K562 (cell line): ENCODE data around the gene NRM. TPM values are rescaled to one million over a fixed set of nuclear protein-coding genes. Genes with fewer than 3 reads are reported as not detected.

Experiments
- FOXP1 ChIP-seq: sonication (generic); formaldehyde crosslinking; IDR thresholded peaks from 2 replicates; pipeline ENCODE4 v1.8.0; 2022; ENCODE audit warnings: mild to moderate bottlenecking, missing genetic modification reagents
- GABPB1 ChIP-seq: sonication (generic); formaldehyde crosslinking; IDR thresholded peaks from 2 replicates; pipeline ENCODE4 v1.8.0; 2022; ENCODE audit warnings: mild to moderate bottlenecking, missing genetic modification reagents
- RBBP5 ChIP-seq: fragments of 200-600 bp; sonication (generic); IDR thresholded peaks from 2 replicates; pipeline ENCODE4 v1.6.1; 2012; ENCODE audit warnings: borderline replicate concordance, mild to moderate bottlenecking, low read length, control low read depth, inconsistent platforms; ENCODE audit not compliant: insufficient read depth, poor library complexity, severe bottlenecking
- RBM15 ChIP-seq: fragments of 200-400 bp; formaldehyde crosslinking; IDR thresholded peaks from 2 replicates; pipeline ENCODE4 v1.6.1; 2018; ENCODE audit warnings: mild to moderate bottlenecking, low read length, moderate library complexity; ENCODE audit not compliant: insufficient read depth
- ZC3H4 ChIP-seq: sonication (generic); formaldehyde crosslinking; IDR thresholded peaks from 2 replicates; pipeline ENCODE4 v1.9.0; 2021; ENCODE audit warnings: missing genetic modification reagents, borderline replicate concordance
- ZFX ChIP-seq: sonication (generic); formaldehyde crosslinking; IDR thresholded peaks from 2 replicates; pipeline ENCODE4 v1.8.0; 2022; ENCODE audit warnings: mild to moderate bottlenecking, missing genetic modification reagents, moderate library complexity
- polyA plus RNA-seq, 8 experiments: library from polyadenylated mRNA; depleted of rRNA in 4 of 8; stranded (reverse) in 5 of 8; unstranded in 3 of 8; fragments of >200 nt; fragmentation: Nextera tagmentation in 2 of 8; fragmentation: Illumina TruSeq in 1 of 8; extraction: Ambion mirVana in 2 of 8; extraction: Trizol in 1 of 8; gene quantifications; 2 replicates each; pipeline versions ENCODE4 v1.2.1 to v1.2.3, GENCODE V29; 2011 to 2014; ENCODE audit warnings: inconsistent platforms in 1 of 8, missing spikeins in 1 of 8
- total RNA-seq, 7 experiments: library from RNA; depleted of rRNA in 6 of 7; stranded (reverse); fragments of >200 nt in 6 of 7; fragmentation: Illumina TruSeq in 2 of 7; extraction: Trizol in 2 of 7; gene quantifications; 2 replicates each; pipeline versions ENCODE4 v1.2.1 to v1.2.3, GENCODE V29; 2011 to 2021; ENCODE audit warnings: low replicate concordance in 1 of 7
- TF ChIP-seq, protein P1 (sequence below), 2 experiments: fragments of 250-450 bp in 1 of 2; fragments of 450-650 bp in 1 of 2; sonication (Bioruptor Pico) in 1 of 2; IDR thresholded peaks; 2 replicates each; pipeline versions ENCODE4 v1.6.1 to v1.8.0; 2016 to 2021; ENCODE audit warnings: mild to moderate bottlenecking in 2 of 2, moderate library complexity in 2 of 2, missing compliant biosample characterization in 1 of 2, missing genetic modification characterization in 1 of 2
- TF ChIP-seq, protein P2 (sequence below): sonication (generic); formaldehyde crosslinking; IDR thresholded peaks from 2 replicates; pipeline ENCODE4 v1.8.0; 2022; ENCODE audit warnings: mild to moderate bottlenecking, missing genetic modification reagents

Gene NRM
- total and polyA plus RNA-seq, 9 of the 15 experiments (the other 6 are each of a cell fraction or from before 2014, with no cell fraction given): 9.7 to 58.2 (median 18.1) TPM

DNA sequence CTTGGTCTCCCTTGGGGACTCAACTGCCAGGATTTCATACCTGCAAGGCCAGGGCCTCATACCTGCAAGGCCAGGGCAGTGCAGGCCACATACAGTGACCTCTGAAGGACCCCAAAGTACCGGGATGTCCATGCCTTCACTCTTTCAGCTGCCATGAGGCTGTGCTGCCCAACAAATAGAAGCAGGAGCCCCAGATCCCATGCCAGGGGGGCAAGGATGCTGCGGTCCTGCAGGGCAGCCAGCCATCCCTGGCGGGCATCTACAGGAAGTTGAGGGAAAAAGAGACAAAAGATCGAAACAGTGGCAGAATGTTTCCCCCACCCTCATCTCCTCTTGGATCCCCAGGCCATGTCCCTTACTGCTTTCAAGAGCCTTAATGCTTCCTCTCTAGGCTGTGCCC, 799 bp downstream of the NRM start (continued):
- TF ChIP-seq RBBP5 (no peak), ZC3H4 (0 out of 2 replicates have a peak, but pooled peaks have one; percentile 21), ZFX (CRISPR knock-in tag) (peak; percentile 29; the same call in 1 of the 2 replicates), RBM15 (no peak), FOXP1 (CRISPR knock-in tag) (no peak), GABPB1 (CRISPR knock-in tag) (no peak)
- TF ChIP-seq, protein P1, sequence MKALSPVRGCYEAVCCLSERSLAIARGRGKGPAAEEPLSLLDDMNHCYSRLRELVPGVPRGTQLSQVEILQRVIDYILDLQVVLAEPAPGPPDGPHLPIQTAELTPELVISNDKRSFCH (CRISPR knock-in tag; IDR thresholded peaks at IDR 0.05): no peak
- TF ChIP-seq, protein P1 (tag; IDR thresholded peaks at IDR 0.05): peak; percentile 43; the same call in 1 of the 2 replicates
- TF ChIP-seq, protein P2, sequence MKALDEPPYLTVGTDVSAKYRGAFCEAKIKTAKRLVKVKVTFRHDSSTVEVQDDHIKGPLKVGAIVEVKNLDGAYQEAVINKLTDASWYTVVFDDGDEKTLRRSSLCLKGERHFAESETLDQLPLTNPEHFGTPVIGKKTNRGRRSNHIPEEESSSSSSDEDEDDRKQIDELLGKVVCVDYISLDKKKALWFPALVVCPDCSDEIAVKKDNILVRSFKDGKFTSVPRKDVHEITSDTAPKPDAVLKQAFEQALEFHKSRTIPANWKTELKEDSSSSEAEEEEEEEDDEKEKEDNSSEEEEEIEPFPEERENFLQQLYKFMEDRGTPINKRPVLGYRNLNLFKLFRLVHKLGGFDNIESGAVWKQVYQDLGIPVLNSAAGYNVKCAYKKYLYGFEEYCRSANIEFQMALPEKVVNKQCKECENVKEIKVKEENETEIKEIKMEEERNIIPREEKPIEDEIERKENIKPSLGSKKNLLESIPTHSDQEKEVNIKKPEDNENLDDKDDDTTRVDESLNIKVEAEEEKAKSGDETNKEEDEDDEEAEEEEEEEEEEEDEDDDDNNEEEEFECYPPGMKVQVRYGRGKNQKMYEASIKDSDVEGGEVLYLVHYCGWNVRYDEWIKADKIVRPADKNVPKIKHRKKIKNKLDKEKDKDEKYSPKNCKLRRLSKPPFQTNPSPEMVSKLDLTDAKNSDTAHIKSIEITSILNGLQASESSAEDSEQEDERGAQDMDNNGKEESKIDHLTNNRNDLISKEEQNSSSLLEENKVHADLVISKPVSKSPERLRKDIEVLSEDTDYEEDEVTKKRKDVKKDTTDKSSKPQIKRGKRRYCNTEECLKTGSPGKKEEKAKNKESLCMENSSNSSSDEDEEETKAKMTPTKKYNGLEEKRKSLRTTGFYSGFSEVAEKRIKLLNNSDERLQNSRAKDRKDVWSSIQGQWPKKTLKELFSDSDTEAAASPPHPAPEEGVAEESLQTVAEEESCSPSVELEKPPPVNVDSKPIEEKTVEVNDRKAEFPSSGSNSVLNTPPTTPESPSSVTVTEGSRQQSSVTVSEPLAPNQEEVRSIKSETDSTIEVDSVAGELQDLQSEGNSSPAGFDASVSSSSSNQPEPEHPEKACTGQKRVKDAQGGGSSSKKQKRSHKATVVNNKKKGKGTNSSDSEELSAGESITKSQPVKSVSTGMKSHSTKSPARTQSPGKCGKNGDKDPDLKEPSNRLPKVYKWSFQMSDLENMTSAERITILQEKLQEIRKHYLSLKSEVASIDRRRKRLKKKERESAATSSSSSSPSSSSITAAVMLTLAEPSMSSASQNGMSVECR (CRISPR knock-in tag): peak; percentile 42; the same call in 1 of the 2 replicates
